ENCODE data around the gene DTL.
A peak's percentile ranks its signal among the peaks of the same experiment; 100 is the strongest.

Gene DTL

GRCh38 chr1:212042436-212042835 lies 6.9 kb downstream of the DTL start:
- H3K4me1 ChIP-seq (ENCODE audit: control insufficient read depth, insufficient read depth, low read depth, low read length) = peaks cover 3% of the 10 kb centered on the region
- no peak overlapping the region for H2BK5ac ChIP-seq (ENCODE audit: low read depth, low read length, poor library complexity, severe bottlenecking)
- no peak overlapping the region for H3K4me2 ChIP-seq (ENCODE audit: low read length, poor library complexity, severe bottlenecking)
- no peak for DNase-seq
- no peak overlapping the region for H2AK5ac ChIP-seq (ENCODE audit: low read length, severe bottlenecking)
- H2BK12ac ChIP-seq (ENCODE audit: low read length in 2 of 2) = no peak overlapping the region
- no peaks in the 10 kb centered on the region for H3K27me3 ChIP-seq (ENCODE audit: control insufficient read depth in 1 of 2, insufficient read depth in 1 of 2, low read length in 2 of 2)
- no peak overlapping the region for H2BK15ac ChIP-seq (ENCODE audit: low read depth, poor library complexity, severe bottlenecking)
- H4K8ac ChIP-seq (ENCODE audit: low read length) = no peak overlapping the region
- H3K27ac ChIP-seq (ENCODE audit: low read length, poor library complexity, severe bottlenecking) = no peak overlapping the region
- no peak overlapping the region for H3K4ac ChIP-seq (ENCODE audit: low read depth in 1 of 2, low read length in 2 of 2)
- no peak overlapping the region for H3K14ac ChIP-seq (ENCODE audit: low read length in 2 of 2)
- H3K4me3 ChIP-seq (ENCODE audit: insufficient read depth in 1 of 2, low read depth in 1 of 2, low read length in 2 of 2) = no peak overlapping the region
- H2BK120ac ChIP-seq (ENCODE audit: low read depth, low read length) = no peak overlapping the region
- H2AFZ ChIP-seq (ENCODE audit: low read depth, low read length) = no peak overlapping the region
- no peak overlapping the region for H3K23ac ChIP-seq (ENCODE audit: low read length in 2 of 2)
- no peak overlapping the region for H4K91ac ChIP-seq (ENCODE audit: low read length)
- H3K9ac ChIP-seq (ENCODE audit: low read length) = no peak overlapping the region
- H3K79me1 ChIP-seq (replicated peaks; ENCODE audit: low read length, poor library complexity, severe bottlenecking) = peaks cover 7% of the 10 kb centered on the region
- no peaks in the 10 kb centered on the region for H3K36me3 ChIP-seq (ENCODE audit: control insufficient read depth in 1 of 2, insufficient read depth in 2 of 2, low read depth in 1 of 2, low read length in 2 of 2)
- no peak overlapping the region for H3K18ac ChIP-seq (ENCODE audit: low read depth in 1 of 2, low read length in 2 of 2)
- no peaks in the 10 kb centered on the region for H3K9me3 ChIP-seq (ENCODE audit: control insufficient read depth, low read length)

- H3K9ac ChIP-seq (ENCODE audit: low read length) = no peak overlapping the region
- no peak overlapping the region for H3K4me3 ChIP-seq (ENCODE audit: insufficient read depth in 1 of 2, low read depth in 1 of 2, low read length in 2 of 2)
- DNase-seq = no peak
- H2AFZ ChIP-seq (ENCODE audit: low read depth, low read length) = no peak overlapping the region
- H2BK120ac ChIP-seq (ENCODE audit: low read depth, low read length) = no peak overlapping the region
- peaks cover 6% of the 10 kb centered on the region for H3K79me1 ChIP-seq (replicated peaks; ENCODE audit: low read length, poor library complexity, severe bottlenecking)
- H3K27me3 ChIP-seq (ENCODE audit: control insufficient read depth in 1 of 2, insufficient read depth in 1 of 2, low read length in 2 of 2) = no peaks in the 10 kb centered on the region
- H3K4me2 ChIP-seq (ENCODE audit: low read length, poor library complexity, severe bottlenecking) = no peak overlapping the region
- no peak overlapping the region for H3K23ac ChIP-seq (ENCODE audit: low read length in 2 of 2)
- no peak overlapping the region for H4K91ac ChIP-seq (ENCODE audit: low read length)
- no peak overlapping the region for H3K14ac ChIP-seq (ENCODE audit: low read length in 2 of 2)
- no peak overlapping the region for H2BK5ac ChIP-seq (ENCODE audit: low read depth, low read length, poor library complexity, severe bottlenecking)
- H3K9me3 ChIP-seq (ENCODE audit: control insufficient read depth, low read length) = no peaks in the 10 kb centered on the region
- no peak overlapping the region for H3K27ac ChIP-seq (ENCODE audit: low read length, poor library complexity, severe bottlenecking)
- no peak overlapping the region for H4K8ac ChIP-seq (ENCODE audit: low read length)
- no peak overlapping the region for H3K4ac ChIP-seq (ENCODE audit: low read depth in 1 of 2, low read length in 2 of 2)
- H3K36me3 ChIP-seq (ENCODE audit: control insufficient read depth in 1 of 2, insufficient read depth in 2 of 2, low read depth in 1 of 2, low read length in 2 of 2) = no peaks in the 10 kb centered on the region
- WGBS = no CpG with 5 or more reads among the region's 1 CpG
- H3K4me1 ChIP-seq (ENCODE audit: control insufficient read depth, insufficient read depth, low read depth, low read length) = peaks cover 3% of the 10 kb centered on the region
- H3K18ac ChIP-seq (ENCODE audit: low read depth in 1 of 2, low read length in 2 of 2) = no peak overlapping the region
- no peak overlapping the region for H2BK12ac ChIP-seq (ENCODE audit: low read length in 2 of 2)
- H2BK15ac ChIP-seq (ENCODE audit: low read depth, poor library complexity, severe bottlenecking) = no peak overlapping the region
- peak overlapping the region; percentile 38 for H2AK5ac ChIP-seq (ENCODE audit: low read length, severe bottlenecking)
These were observed 9.3 kb downstream of the DTL start for GRCh38 chr1:212044851-212045250.

- Histone ChIP-seq H4K8ac (ENCODE audit: low read length) (no peak overlapping the region), H3K27me3 (ENCODE audit: control insufficient read depth in 1 of 2, insufficient read depth in 1 of 2, low read length in 2 of 2) (no peaks in the 10 kb centered on the region), H2BK12ac (ENCODE audit: low read length in 2 of 2) (no peak overlapping the region), H3K4me3 (ENCODE audit: insufficient read depth in 1 of 2, low read depth in 1 of 2, low read length in 2 of 2) (no peak overlapping the region), H3K4me2 (ENCODE audit: low read length, poor library complexity, severe bottlenecking) (no peak overlapping the region), H3K27ac (ENCODE audit: low read length, poor library complexity, severe bottlenecking) (no peak overlapping the region), H3K18ac (ENCODE audit: low read depth in 1 of 2, low read length in 2 of 2) (no peak overlapping the region), H4K91ac (ENCODE audit: low read length) (no peak overlapping the region), H3K9me3 (ENCODE audit: control insufficient read depth, low read length) (no peaks in the 10 kb centered on the region), H3K79me1 (replicated peaks; ENCODE audit: low read length, poor library complexity, severe bottlenecking) (peaks cover 6% of the 10 kb centered on the region), H3K4ac (ENCODE audit: low read depth in 1 of 2, low read length in 2 of 2) (no peak overlapping the region), H3K23ac (ENCODE audit: low read length in 2 of 2) (no peak overlapping the region), H3K4me1 (ENCODE audit: control insufficient read depth, insufficient read depth, low read depth, low read length) (peaks cover 2% of the 10 kb centered on the region), H3K14ac (ENCODE audit: low read length in 2 of 2) (no peak overlapping the region), H3K9ac (ENCODE audit: low read length) (no peak overlapping the region), H3K36me3 (ENCODE audit: control insufficient read depth in 1 of 2, insufficient read depth in 2 of 2, low read depth in 1 of 2, low read length in 2 of 2) (no peaks in the 10 kb centered on the region), H2BK15ac (ENCODE audit: low read depth, poor library complexity, severe bottlenecking) (no peak overlapping the region), H2BK120ac (ENCODE audit: low read depth, low read length) (no peak overlapping the region), H2BK5ac (ENCODE audit: low read depth, low read length, poor library complexity, severe bottlenecking) (no peak overlapping the region), H2AK5ac (ENCODE audit: low read length, severe bottlenecking) (no peak overlapping the region), H2AFZ (ENCODE audit: low read depth, low read length) (no peak overlapping the region)
- no peak for DNase-seq
- WGBS = 94% methylated on average over 2 of the region's 2 CpGs
These were observed 10.4 kb downstream of the DTL start for GRCh38 chr1:212045981-212046380.

DNA sequence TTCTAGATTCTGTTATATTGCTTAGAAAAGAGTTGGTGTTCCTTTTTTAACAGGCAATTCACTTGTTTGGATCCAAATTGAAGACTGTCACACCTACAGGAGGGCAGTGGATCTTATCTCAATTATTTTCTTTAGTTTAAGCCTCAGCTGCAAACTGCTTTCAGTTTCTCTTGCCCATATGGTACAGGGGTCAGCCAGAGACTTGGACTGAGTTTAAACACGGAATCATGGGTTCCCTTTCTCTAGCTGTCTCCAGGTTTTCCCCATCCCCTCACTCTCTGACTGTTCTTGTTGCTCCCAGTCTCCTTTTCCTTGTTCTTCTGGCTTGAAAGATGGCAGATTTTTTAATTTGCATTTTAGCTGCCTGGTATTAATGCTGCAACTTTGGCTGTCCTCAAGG lies 18.4 kb downstream of the DTL start:
- Histone ChIP-seq H3K18ac (ENCODE audit: low read depth in 1 of 2, low read length in 2 of 2) (no peak overlapping the region), H3K27me3 (ENCODE audit: control insufficient read depth in 1 of 2, insufficient read depth in 1 of 2, low read length in 2 of 2) (no peaks in the 10 kb centered on the region), H2AFZ (ENCODE audit: low read depth, low read length) (no peak overlapping the region), H4K91ac (ENCODE audit: low read length) (no peak overlapping the region), H3K4me1 (ENCODE audit: control insufficient read depth, insufficient read depth, low read depth, low read length) (no peaks in the 10 kb centered on the region), H3K27ac (ENCODE audit: low read length, poor library complexity, severe bottlenecking) (no peak overlapping the region), H2BK120ac (ENCODE audit: low read depth, low read length) (no peak overlapping the region), H2BK12ac (ENCODE audit: low read length in 2 of 2) (no peak overlapping the region), H4K8ac (ENCODE audit: low read length) (no peak overlapping the region), H3K36me3 (ENCODE audit: control insufficient read depth in 1 of 2, insufficient read depth in 2 of 2, low read depth in 1 of 2, low read length in 2 of 2) (peaks cover 6 to 11% of the 10 kb centered on the region in 2 experiments), H2BK5ac (ENCODE audit: low read depth, low read length, poor library complexity, severe bottlenecking) (no peak overlapping the region), H2BK15ac (ENCODE audit: low read depth, poor library complexity, severe bottlenecking) (no peak overlapping the region), H3K79me1 (replicated peaks; ENCODE audit: low read length, poor library complexity, severe bottlenecking) (peaks cover 1% of the 10 kb centered on the region), H3K4ac (ENCODE audit: low read depth in 1 of 2, low read length in 2 of 2) (no peak overlapping the region), H2AK5ac (ENCODE audit: low read length, severe bottlenecking) (no peak overlapping the region), H3K23ac (ENCODE audit: low read length in 2 of 2) (no peak overlapping the region), H3K9ac (ENCODE audit: low read length) (no peak overlapping the region), H3K4me2 (ENCODE audit: low read length, poor library complexity, severe bottlenecking) (no peak overlapping the region), H3K9me3 (ENCODE audit: control insufficient read depth, low read length) (peaks cover 5% of the 10 kb centered on the region), H3K4me3 (ENCODE audit: insufficient read depth in 1 of 2, low read depth in 1 of 2, low read length in 2 of 2) (no peak overlapping the region), H3K14ac (ENCODE audit: low read length in 2 of 2) (no peak overlapping the region)
- 44% methylated on average over 1 of the region's 1 CpG for WGBS
- no peak for DNase-seq

Data from mesenchymal stem cell (in vitro differentiated cells and primary cell).